ENCODE results near the gene HLA-DRB5.
"Not testable (repeated sequence)": the region's sequence is repeated elsewhere in the genome, so short reads cannot be mapped to it uniquely, and the experiment has no call there.

Gene HLA-DRB5

DNA sequence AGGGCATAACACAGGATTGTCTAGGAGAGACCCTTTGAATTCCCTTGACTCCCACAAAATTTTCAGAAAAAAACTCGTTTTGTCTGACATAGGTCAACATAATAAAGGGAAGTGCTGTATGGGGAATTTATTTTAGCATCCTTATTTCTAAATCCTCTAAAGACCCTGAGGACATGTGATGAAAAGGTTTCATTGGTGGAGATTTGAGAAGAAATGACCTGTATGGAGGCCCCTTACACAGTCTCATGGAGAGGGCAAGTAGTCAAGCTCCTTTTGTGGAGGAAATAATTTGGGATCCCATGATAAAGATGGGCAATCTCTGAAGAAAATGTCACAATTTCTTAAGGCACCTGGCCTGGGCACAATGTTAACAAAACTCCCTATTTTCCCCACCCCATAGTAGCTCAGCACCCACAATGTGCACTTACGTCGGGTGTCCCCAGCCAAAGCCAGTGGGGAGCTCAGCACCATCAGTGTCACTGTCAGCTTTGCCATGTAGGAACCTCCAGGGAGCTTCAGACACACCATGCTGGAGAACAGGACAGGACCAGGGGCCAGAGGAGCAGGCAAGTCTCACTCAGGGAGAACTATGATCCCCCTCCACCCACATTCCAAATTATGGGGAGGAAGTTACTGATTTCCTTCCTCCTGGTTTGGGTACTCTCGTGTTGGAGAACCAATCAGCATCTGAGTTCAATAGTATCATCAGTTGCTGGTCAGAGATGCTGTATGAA is at the start of gene HLA-DRB5:
HLA-DRB5 (minus strand) TSS at position 591 of the 734 bp plus-strand sequence; CDS start at position 528, 63 bp downstream.
- in situ Hi-C loops (cut with MboI; ENCODE audit: low sequenced_read_pairs), result no loop called here

GRCh38 chr6:32578962-32579361 is 48.9 kb upstream of the HLA-DRB5 start:
- in situ Hi-C loops (cut with MboI; ENCODE audit: low sequenced_read_pairs), result loop anchor here (10.0 kb wide), 1 partner anchor 64 kb away; no protein-coding TSS in a partner anchor

- in situ Hi-C loops (cut with MboI; ENCODE audit: low sequenced_read_pairs), result loop anchor here (10.0 kb wide), 1 partner anchor 63 kb away; no protein-coding TSS in a partner anchor
Observed at GRCh38 chr6:32577493-32577892, 47.4 kb upstream of the HLA-DRB5 start.

DNA sequence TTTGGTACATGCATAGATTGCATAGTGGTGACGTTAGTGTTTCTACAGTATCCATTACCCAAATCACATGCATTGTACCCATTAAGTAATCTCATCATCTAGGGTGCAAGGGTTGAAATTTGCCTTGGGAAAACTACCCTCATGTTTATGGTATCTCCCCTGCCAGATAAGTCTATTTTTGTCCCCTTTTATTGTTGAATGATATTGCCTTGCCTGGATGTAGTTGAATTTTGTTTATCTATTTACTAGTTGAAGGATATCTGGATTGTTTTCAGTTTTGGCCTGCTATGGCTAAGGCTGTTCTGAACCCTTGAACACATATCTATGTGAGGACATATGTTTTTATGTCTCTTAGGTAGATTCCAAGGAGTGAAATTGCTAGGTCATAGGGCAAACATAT is 46.2 kb upstream of the HLA-DRB5 start:
- in situ Hi-C loops (cut with MboI; ENCODE audit: low sequenced_read_pairs), result loop anchor here (10.0 kb wide), 1 partner anchor 61 kb away; no protein-coding TSS in a partner anchor

GRCh38 chr6:32570363-32570905 is 40.3 kb upstream of the HLA-DRB5 start:
- in situ Hi-C loops (cut with MboI; ENCODE audit: low sequenced_read_pairs), result loop anchor here (10.0 kb wide), 1 partner anchor 56 kb away; no protein-coding TSS in a partner anchor

DNA sequence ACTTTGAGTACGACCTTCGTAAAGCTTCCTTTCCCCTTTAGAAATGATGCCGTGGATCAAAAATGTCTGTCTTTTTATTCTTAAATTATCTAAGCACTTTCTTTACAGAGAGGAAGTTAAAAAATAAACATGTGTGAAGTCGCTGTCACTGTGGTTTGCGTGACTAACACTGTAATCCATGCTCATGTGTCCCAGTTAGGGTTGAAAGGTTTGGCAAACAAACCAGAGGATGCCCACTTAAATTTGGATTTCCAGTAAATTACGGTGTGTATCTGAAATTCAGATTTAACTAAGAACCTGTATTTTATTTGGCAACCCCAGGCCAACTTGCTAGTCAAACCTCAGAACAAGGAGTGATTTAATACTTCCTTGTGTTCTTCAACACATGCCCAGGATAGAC is 38.5 kb upstream of the HLA-DRB5 start:
- in situ Hi-C loops (cut with MboI; ENCODE audit: low sequenced_read_pairs), result no loop called here

DNA sequence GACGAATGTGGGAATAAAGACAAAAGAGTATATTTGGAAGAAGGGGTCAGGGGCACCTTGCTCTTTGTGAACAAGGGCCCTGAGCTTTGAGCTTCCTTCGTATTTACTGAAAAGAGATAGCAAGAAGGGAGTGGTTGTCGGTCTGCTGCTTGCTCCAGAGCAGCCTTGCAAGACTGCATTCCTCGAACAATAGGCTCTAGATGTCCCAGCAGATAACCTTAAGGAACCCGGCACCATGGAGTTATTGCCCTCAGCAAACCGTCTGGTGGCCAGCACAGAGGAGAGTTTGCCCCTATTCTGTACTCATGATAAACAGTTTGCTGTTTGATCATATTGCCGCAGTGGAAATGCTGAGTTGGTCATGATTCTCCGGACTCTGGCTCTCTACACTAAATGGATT is 36.9 kb upstream of the HLA-DRB5 start:
- in situ Hi-C loops (cut with MboI; ENCODE audit: low sequenced_read_pairs), result no loop called here

DNA sequence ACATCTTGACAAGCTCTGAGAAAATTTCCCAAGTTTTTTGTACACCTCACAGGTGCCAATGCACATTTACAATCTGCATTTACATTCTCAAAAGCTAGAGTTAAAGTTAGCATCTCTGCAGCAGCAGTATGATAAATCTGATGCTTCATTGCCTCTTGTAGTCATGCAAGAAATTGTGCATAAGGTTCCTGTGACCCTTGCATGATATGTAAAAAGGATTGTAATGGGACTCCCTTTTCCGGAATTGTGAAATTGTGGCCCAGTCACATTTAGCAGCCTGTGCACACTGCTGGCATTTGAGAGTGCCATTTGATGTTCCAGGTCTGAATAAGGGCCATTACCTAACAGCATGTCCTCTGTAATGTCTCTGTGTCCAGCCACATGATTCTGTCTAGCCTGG is 35.4 kb upstream of the HLA-DRB5 start:
- in situ Hi-C loops (cut with MboI; ENCODE audit: low sequenced_read_pairs), result no loop called here

GRCh38 chr6:32562940-32563339 is 32.9 kb upstream of the HLA-DRB5 start:
- in situ Hi-C loops (cut with MboI; ENCODE audit: low sequenced_read_pairs), result no loop called here

DNA sequence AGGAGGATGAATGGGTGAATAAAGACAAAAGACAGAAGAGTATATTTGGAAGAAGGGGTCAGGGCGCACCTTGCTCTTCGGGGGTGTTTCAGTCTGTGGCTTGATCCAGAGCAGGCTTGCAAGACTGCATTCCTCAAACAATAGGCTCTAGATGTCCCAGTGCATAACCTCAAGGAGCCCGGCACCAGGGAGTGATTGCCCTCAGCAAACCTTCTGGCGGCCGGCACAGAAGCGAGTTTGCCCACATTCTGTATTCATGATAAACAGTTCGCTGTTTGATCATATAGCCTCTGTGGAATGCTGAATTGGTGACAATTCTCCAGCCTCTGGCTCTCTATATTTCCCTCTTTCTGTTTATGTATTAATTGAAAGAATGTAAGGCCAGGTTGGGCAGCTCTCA is 29.7 kb upstream of the HLA-DRB5 start:
- in situ Hi-C loops (cut with MboI; ENCODE audit: low sequenced_read_pairs), result no loop called here

DNA sequence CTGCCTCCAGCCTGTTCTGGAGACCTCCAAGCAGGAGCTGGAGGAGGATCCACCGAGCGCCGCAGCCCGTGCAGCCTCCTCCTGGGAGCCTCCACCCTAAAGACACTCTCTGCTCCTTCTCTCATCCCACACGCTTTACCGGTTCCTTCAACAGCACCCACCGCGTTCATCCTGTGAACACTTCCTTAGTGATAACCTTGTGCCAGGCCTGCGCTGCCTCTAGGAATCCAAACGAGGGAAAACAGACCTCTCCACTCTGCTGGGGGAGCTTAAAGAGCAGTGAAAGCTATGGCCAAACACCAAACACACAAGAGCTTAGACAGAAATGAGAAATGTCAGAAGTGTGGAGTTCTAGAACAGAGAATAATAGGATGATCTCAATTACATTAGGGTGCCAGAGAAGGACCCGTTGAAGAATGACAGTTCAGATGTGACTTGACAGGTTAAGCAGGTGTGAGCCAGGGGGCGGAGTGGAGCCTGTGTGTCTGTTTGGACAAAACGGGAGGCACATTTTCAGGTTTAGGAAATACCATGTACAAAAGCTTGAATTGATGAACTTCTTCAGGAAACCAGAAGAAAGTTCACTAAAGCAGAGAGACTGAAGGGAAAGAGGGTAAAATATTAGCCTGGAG is 28.5 kb upstream of the HLA-DRB5 start:
- in situ Hi-C loops (cut with MboI; ENCODE audit: low sequenced_read_pairs), result no loop called here

DNA sequence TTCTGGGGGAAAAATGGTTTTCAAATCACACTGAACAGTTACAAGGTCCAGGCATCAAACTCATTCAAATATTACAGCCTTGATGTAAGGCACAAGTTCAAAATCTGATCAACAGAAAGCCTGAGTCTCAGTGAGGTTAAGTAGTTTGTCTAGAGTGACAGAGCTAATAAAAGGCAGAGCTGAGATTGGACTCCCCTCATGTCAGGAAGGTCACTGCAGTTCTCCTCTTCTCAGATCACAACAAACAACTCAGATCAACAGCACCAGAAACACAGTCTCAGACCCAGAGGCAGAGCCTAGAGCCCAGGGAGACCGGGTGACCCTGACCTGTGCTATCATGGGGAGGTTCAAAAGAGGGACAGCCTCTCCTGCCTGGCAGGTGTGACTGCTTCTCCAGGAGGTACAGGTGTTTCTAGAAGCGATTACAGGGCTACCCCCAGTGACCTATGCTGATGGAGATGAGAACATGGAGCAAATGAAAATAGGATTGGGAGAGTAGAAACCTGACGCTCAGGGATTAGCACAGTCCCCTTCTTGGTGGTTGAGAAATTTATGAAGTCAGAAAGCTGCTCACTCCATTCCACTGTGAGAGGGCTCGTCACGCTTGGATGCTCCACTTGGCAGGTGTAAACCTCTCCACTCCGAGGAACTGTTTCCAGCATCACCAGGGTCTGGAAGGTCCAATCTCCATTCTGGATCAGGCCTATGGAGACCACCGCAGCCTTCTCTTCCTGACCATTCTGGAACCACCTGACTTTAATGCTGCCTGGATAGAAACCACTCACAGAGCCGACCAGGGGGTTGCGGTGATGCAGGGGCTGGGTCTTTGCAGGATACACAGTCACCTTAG is 24.3 kb upstream of the HLA-DRB5 start:
- in situ Hi-C loops (cut with MboI; ENCODE audit: low sequenced_read_pairs), result no loop called here

DNA sequence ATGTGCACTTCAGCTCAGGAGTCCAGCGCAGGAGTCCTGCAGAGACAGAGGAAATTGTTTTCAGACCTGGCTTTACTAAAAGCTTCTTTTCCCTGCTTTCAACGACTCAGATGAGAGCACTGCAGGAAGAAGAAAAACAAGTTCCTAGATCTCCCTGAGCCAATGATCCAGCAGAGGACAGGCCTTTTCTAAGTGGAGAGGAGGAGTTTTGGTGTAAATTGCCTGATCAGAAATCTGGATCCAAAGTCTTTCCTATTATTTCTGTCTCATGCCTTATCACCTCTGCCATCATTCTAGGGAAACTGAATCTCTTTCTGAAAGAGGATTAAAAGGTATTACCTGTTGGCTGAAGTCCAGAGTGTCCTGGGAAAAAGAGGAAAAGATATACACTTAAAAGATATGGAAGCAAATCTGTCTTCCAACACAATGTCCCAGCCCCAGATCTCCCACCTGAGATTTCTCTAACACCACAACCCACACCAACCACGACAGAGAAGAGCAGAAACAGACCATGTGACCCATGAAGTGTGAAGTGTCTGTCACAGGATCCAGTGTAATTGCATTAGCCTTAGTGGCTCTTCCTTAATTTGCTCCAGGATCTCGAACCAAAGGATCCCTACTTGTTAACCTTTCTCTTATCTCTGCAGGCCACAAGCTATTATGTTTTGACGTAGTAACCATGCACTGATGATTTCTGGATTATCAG is 23.1 kb upstream of the HLA-DRB5 start:
- in situ Hi-C loops (cut with MboI; ENCODE audit: low sequenced_read_pairs), result no loop called here

GRCh38 chr6:32551410-32551809 is 21.3 kb upstream of the HLA-DRB5 start:
- in situ Hi-C loops (cut with MboI; ENCODE audit: low sequenced_read_pairs), result no loop called here

GRCh38 chr6:32539839-32540238 is 9.8 kb upstream of the HLA-DRB5 start:
- in situ Hi-C loops (cut with MboI; ENCODE audit: low sequenced_read_pairs), result no loop called here

DNA sequence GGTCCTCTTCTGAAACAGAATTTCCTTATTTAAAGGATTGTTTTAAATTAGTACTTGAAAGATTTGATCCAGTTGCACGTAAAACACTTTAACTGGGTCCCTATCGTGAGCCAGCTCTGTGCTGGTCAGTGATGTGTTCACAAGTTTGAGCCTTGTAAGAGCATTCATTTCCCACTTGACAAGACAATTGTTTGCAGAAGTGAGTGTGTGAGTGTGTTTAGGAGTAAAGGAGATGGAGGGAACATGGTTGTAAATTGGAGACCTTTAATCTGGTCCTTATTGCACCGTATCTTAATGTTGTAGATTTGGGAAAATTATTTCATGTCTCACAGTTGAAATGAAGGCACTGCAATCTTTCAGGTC is 325 bp upstream of the HLA-DRB5 start:
- in situ Hi-C loops (cut with MboI; ENCODE audit: low sequenced_read_pairs), result not testable (repeated sequence)

DNA sequence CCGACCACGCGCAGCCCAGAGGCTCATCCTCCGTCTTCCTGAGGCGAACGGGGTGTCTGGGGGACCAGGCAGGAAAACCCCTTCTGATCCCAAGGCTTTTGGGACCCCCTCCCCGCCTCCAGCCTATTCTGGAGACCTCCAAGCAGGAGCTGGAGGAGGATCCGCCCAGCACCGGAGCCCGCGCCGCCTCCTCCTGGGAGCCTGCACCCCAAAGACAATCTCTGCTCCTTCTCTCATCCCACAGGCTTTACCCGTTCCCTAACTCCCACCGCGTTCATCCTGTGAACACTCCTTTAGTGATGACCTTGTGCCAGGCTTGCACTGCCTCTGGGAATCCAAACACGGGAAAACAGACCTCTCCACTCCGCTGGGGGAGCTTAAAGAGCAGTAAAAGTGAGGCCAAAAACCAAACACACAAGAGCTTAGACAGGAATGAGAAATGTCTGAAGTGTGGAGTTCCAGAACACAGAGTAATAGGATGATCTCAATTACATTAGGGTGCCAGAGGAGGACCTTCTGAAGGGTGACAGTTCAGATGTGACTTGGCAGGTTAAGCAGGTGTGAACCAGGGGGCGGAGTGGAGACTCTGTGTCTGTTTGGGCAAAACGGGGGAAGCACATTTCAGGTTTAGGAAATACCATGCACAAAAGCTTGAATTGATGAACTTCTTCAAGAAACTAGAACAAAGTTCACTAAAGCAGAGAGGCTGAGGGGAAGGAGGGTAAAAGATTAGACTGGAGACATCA is 7.6 kb downstream of the HLA-DRB5 start:
- in situ Hi-C loops (cut with MboI; ENCODE audit: low sequenced_read_pairs), result no loop called here

DNA sequence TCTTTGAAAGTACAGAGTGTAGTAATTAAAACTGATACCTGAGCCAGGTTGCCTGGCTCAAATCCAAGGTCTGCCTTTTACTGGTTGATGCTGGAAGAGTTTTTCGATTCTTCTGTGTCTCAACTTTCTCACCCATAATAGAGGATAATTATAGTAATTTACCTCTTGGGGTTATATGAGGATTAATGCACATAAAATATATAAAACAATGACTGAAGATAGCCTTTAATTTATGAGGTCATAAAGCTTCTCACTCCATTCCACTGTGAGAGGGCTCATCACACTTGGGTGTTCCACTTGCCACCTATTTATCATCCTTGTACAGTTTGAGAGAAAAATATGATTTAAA is 10.2 kb downstream of the HLA-DRB5 start:
- in situ Hi-C loops (cut with MboI; ENCODE audit: low sequenced_read_pairs), result loop anchor here (10.0 kb wide), 1 partner anchor 55 kb away; no protein-coding TSS in a partner anchor

GRCh38 chr6:32519118-32519909 is 10.8 kb downstream of the HLA-DRB5 start:
- in situ Hi-C loops (cut with MboI; ENCODE audit: low sequenced_read_pairs), result loop anchor here (10.0 kb wide), 1 partner anchor 55 kb away; no protein-coding TSS in a partner anchor
